Caco-2 (cell line): ENCODE data around the gene S100PBP. TPM values are rescaled to one million over a fixed set of nuclear protein-coding genes. Genes with fewer than 3 reads are reported as not detected.
A peak's percentile ranks its signal among the peaks of the same experiment; 100 is the strongest.

Experiments
- BruUV-seq: library from RNA; stranded (reverse); fragments of 400-500 nt; replicated peaks from 2 replicates; lab custom pipeline; 2021; lab: Mats Ljungman, UMichigan
- CTCF ChIA-PET: fragments of 300-600 bp; sonication (Branson Sonifier 250); formaldehyde crosslinking; loops from one replicate; lab custom pipeline; 2022; ENCODE audit warnings: antibody characterized with exemption; lab: Charles Lee
- POLR2A ChIA-PET: fragments of 300-600 bp; sonication (Branson Sonifier 250); formaldehyde crosslinking; loops from one replicate; lab custom pipeline; 2022; ENCODE audit warnings: antibody characterized with exemption; lab: Charles Lee
- DNase-seq, 2 experiments: peaks; one replicate each; pipeline versions ENCODE4 v3.0.0 to v3.0.0-alpha.2; 2020 to 2022
- H3K27me3 ChIP-seq: replicated peaks from 2 replicates; pipeline ENCODE4 v1.6.0; 2011; ENCODE audit warnings: low read length; ENCODE audit not compliant: control insufficient read depth, insufficient read depth
- H3K36me3 ChIP-seq: 2 replicates; pipeline ENCODE4 v1.5.1; 2011; ENCODE audit warnings: low read length; ENCODE audit not compliant: control insufficient read depth, insufficient read depth
- H3K4me1 ChIP-seq: fragments of 250-450 bp; sonication (Bioruptor Pico); 2 replicates; pipeline ENCODE4 v1.5.1; 2020; ENCODE audit warnings: mild to moderate bottlenecking
- H3K4me3 ChIP-seq: 2 replicates; pipeline ENCODE4 v1.5.1; 2011; ENCODE audit warnings: low read depth, mild to moderate bottlenecking, control low read depth, low read length
- H3K9me3 ChIP-seq: fragments of 250-450 bp; sonication (Bioruptor Pico); 2 replicates; pipeline ENCODE4 v1.5.1; 2020; ENCODE audit warnings: mild to moderate bottlenecking, moderate library complexity
- H3K27ac Mint-ChIP-seq: one replicate; pipeline ENCODE4 v1.8.0; 2022; ENCODE audit warnings: mixed read lengths; ENCODE audit not compliant: unreplicated experiment
- H3K27me3 Mint-ChIP-seq: one replicate; pipeline ENCODE4 v1.8.0; 2022; ENCODE audit warnings: mixed read lengths; ENCODE audit not compliant: insufficient read depth, unreplicated experiment
- H3K36me3 Mint-ChIP-seq: one replicate; pipeline ENCODE4 v1.8.0; 2022; ENCODE audit warnings: mild to moderate bottlenecking, mixed read lengths; ENCODE audit not compliant: insufficient read depth, unreplicated experiment
- H3K4me1 Mint-ChIP-seq: one replicate; pipeline ENCODE4 v1.8.0; 2022; ENCODE audit warnings: low read depth, mixed read lengths; ENCODE audit not compliant: unreplicated experiment
- H3K4me3 Mint-ChIP-seq: one replicate; pipeline ENCODE4 v1.8.0; 2022; ENCODE audit warnings: mild to moderate bottlenecking, moderate library complexity, mixed read lengths; ENCODE audit not compliant: unreplicated experiment
- H3K9me3 Mint-ChIP-seq: one replicate; pipeline ENCODE4 v1.8.0; 2022; ENCODE audit warnings: mixed read lengths; ENCODE audit not compliant: unreplicated experiment
- CTCF ChIP-seq, 2 experiments: fragments of 200-600 bp in 1 of 2; IDR thresholded peaks; 1 replicate in 1 of 2; 2 replicates in 1 of 2; pipeline versions ENCODE4 v1.5.1 to v1.8.0; 2011 to 2022; ENCODE audit warnings: antibody characterized with exemption in 1 of 2, control low read depth in 1 of 2, inconsistent platforms in 1 of 2, low read depth in 1 of 2, low read length in 1 of 2, mild to moderate bottlenecking in 1 of 2, moderate library complexity in 1 of 2; ENCODE audit not compliant: insufficient read depth in 1 of 2, severe bottlenecking in 1 of 2, unreplicated experiment in 1 of 2
- intact Hi-C: fragments of 100-400 bp; cut with micrococcal nuclease; formaldehyde crosslinking; loops from one replicate; pipeline ENCODE4 v1.10.0; 2022; ENCODE audit not compliant: unreplicated experiment
- total RNA-seq: library from RNA; stranded (reverse); gene quantifications from 2 replicates; pipeline ENCODE4 v1.2.3, GENCODE V29; 2022

S100PBP gene
- total RNA-seq, 1 experiment from 2014 or later, result 23.8 TPM

DNA sequence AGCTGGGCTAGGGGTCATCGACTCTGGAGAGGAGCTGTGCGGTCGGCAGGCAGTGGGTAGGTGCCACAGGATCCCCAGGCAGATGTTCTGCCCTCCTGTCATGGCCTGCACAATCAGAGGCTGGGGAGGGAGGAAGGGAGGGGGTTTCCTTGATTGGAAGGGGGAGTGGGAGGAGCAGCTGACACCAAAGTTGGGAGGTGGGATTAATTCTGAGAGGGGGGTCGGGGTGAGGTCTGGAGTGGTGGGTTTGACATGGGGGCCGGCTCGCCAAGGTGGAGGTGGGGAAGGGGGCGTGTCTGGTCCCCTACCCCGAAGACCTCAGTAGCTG is 68.2 kb downstream of the S100PBP start:
- CTCF ChIA-PET, result interaction anchor here (0.6 kb wide), 1 partner anchor 505 kb away, joined by 7 read pairs; no protein-coding TSS in a partner anchor
- no peak overlapping the region for H3K27ac Mint-ChIP-seq
- no peaks in the 10 kb centered on the region for H3K9me3 Mint-ChIP-seq
- H3K4me1 Mint-ChIP-seq, result no peaks in the 10 kb centered on the region
- intact Hi-C loops, result no loop called here
- Histone ChIP-seq H3K36me3 (no peaks in the 10 kb centered on the region), H3K27me3 (no peaks in the 10 kb centered on the region), H3K4me3 (no peak overlapping the region), H3K4me1 (no peaks in the 10 kb centered on the region), H3K9me3 (no peaks in the 10 kb centered on the region)
- BruUV-seq, result no TSS peak
- peak overlapping the region; percentile 48 for H3K4me3 Mint-ChIP-seq
- POLR2A ChIA-PET, result interaction anchor here (0.7 kb wide), 1 partner anchor 107 kb away, joined by 4 read pairs; no protein-coding TSS in a partner anchor
- peaks cover 3% of the 10 kb centered on the region for H3K27me3 Mint-ChIP-seq
- no peak for TF ChIP-seq CTCF (IDR thresholded peaks at IDR 0.05; ENCODE audit: insufficient read depth in 1 of 2, low read depth in 1 of 2, low read length in 1 of 2, severe bottlenecking in 1 of 2, unreplicated experiment in 1 of 2)
- peaks cover 4% of the 10 kb centered on the region for H3K36me3 Mint-ChIP-seq
- no peak for DNase-seq

GRCh38 chr1:32886004-32886827 is 68.8 kb downstream of the S100PBP start, which contains the start of gene HPCA:
TSS of gene HPCA (plus strand) at chr1:32886491. CDS start at chr1:32888899, 2,408 bp downstream.
- CTCF ChIA-PET, result no interaction called here
- no peaks in the 10 kb centered on the region for H3K36me3 ChIP-seq
- DNase-seq, result peak; percentile 53 to 83
- no TSS peak for BruUV-seq
- H3K27me3 ChIP-seq, result no peaks in the 10 kb centered on the region
- H3K9me3 Mint-ChIP-seq, result no peaks in the 10 kb centered on the region
- H3K4me3 ChIP-seq, result peak within 1 kb of the TSS; percentile 21
- peak within 1 kb of the TSS; percentile 48 for H3K4me3 Mint-ChIP-seq
- peak; percentile 62 to 87 for TF ChIP-seq CTCF (IDR thresholded peaks at IDR 0.05; ENCODE audit: insufficient read depth in 1 of 2, low read depth in 1 of 2, low read length in 1 of 2, severe bottlenecking in 1 of 2, unreplicated experiment in 1 of 2)
- H3K27me3 Mint-ChIP-seq, result peaks cover 3% of the 10 kb centered on the region
- H3K9me3 ChIP-seq, result no peaks in the 10 kb centered on the region
- no peaks in the 10 kb centered on the region for H3K4me1 ChIP-seq
- no peak within 1 kb of the TSS for H3K27ac Mint-ChIP-seq
- H3K36me3 Mint-ChIP-seq, result peaks cover 4% of the 10 kb centered on the region
- intact Hi-C loops, result no loop called here
- H3K4me1 Mint-ChIP-seq, result no peaks in the 10 kb centered on the region
- POLR2A ChIA-PET, result interaction anchor here (0.7 kb wide), 1 partner anchor 106 kb away, joined by 4 read pairs; no protein-coding TSS in a partner anchor

- no peaks in the 10 kb centered on the region for H3K9me3 Mint-ChIP-seq
- Histone ChIP-seq H3K4me1 (no peaks in the 10 kb centered on the region), H3K36me3 (no peaks in the 10 kb centered on the region), H3K27me3 (no peaks in the 10 kb centered on the region), H3K9me3 (no peaks in the 10 kb centered on the region), H3K4me3 (no peak overlapping the region)
- H3K27ac Mint-ChIP-seq, result no peak overlapping the region
- CTCF ChIA-PET, result no interaction called here
- POLR2A ChIA-PET, result no interaction called here
- peaks cover 4% of the 10 kb centered on the region for H3K36me3 Mint-ChIP-seq
- H3K27me3 Mint-ChIP-seq, result peaks cover 3% of the 10 kb centered on the region
- no peak for DNase-seq
- intact Hi-C loops, result no loop called here
- no peaks in the 10 kb centered on the region for H3K4me1 Mint-ChIP-seq
- peak overlapping the region; percentile 17 for H3K4me3 Mint-ChIP-seq
- TF ChIP-seq CTCF (IDR thresholded peaks at IDR 0.05; ENCODE audit: insufficient read depth in 1 of 2, low read depth in 1 of 2, low read length in 1 of 2, severe bottlenecking in 1 of 2, unreplicated experiment in 1 of 2), result no peak
- BruUV-seq, result no TSS peak
Measured at GRCh38 chr1:32886828-32887414, 69.5 kb downstream of the S100PBP start.
